HL-60 (cell line): ENCODE data around the gene CDH3.

Source experiments
- DNase-seq, 2 experiments: peaks; one replicate each; pipeline ENCODE4 v3.0.0-alpha.2; 2010 to 2020; ENCODE audit warnings: low read depth in 1 of 2, low spot score in 1 of 2
- H3K27ac ChIP-seq: fragments of 250-450 bp; sonication (Bioruptor Pico); replicated peaks from 2 replicates; pipeline ENCODE4 v1.5.1; 2020; ENCODE audit warnings: mild to moderate bottlenecking, moderate library complexity
- H3K27me3 ChIP-seq: fragments of 250-450 bp; sonication (Bioruptor Pico); 2 replicates; pipeline ENCODE4 v1.5.1; 2021; ENCODE audit warnings: mild to moderate bottlenecking, moderate library complexity; ENCODE audit not compliant: insufficient read depth, poor library complexity, severe bottlenecking
- H3K4me3 ChIP-seq: replicated peaks from 2 replicates; pipeline ENCODE4 v1.5.1; 2011; ENCODE audit warnings: mild to moderate bottlenecking, control low read depth, low read length; ENCODE audit not compliant: insufficient read depth
- GABPA ChIP-seq: IDR thresholded peaks from 2 replicates; pipeline ENCODE4 v1.6.1; 2012; ENCODE audit warnings: low read depth
- POLR2AphosphoS5 ChIP-seq: IDR thresholded peaks from 2 replicates; pipeline ENCODE4 v1.6.1; 2012; ENCODE audit warnings: low read depth
- REST ChIP-seq: IDR thresholded peaks from 2 replicates; pipeline ENCODE4 v1.6.1; 2012; ENCODE audit warnings: low read depth; ENCODE audit not compliant: insufficient replicate concordance
- SPI1 ChIP-seq: IDR thresholded peaks from 2 replicates; pipeline ENCODE4 v1.6.1; 2012; ENCODE audit warnings: low read depth, mild to moderate bottlenecking, borderline replicate concordance
- TF ChIP-seq, protein P1 (sequence below): IDR thresholded peaks from one replicate; pipeline ENCODE4 v1.5.1; 2011; ENCODE audit warnings: low read length, control low read depth, inconsistent platforms; ENCODE audit not compliant: insufficient read depth

Gene CDH3

GRCh38 chr16:68607443-68607842 lies 37.7 kb upstream of the CDH3 start:
- Histone ChIP-seq H3K27ac (no peak overlapping the region), H3K27me3 (no peaks in the 10 kb centered on the region), H3K4me3 (no peak overlapping the region)
- DNase-seq = no peak
- TF ChIP-seq SPI1 (no peak), REST (no peak), POLR2AphosphoS5 (no peak), GABPA (no peak)
- TF ChIP-seq, protein P1, sequence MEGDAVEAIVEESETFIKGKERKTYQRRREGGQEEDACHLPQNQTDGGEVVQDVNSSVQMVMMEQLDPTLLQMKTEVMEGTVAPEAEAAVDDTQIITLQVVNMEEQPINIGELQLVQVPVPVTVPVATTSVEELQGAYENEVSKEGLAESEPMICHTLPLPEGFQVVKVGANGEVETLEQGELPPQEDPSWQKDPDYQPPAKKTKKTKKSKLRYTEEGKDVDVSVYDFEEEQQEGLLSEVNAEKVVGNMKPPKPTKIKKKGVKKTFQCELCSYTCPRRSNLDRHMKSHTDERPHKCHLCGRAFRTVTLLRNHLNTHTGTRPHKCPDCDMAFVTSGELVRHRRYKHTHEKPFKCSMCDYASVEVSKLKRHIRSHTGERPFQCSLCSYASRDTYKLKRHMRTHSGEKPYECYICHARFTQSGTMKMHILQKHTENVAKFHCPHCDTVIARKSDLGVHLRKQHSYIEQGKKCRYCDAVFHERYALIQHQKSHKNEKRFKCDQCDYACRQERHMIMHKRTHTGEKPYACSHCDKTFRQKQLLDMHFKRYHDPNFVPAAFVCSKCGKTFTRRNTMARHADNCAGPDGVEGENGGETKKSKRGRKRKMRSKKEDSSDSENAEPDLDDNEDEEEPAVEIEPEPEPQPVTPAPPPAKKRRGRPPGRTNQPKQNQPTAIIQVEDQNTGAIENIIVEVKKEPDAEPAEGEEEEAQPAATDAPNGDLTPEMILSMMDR = no peak

DNA sequence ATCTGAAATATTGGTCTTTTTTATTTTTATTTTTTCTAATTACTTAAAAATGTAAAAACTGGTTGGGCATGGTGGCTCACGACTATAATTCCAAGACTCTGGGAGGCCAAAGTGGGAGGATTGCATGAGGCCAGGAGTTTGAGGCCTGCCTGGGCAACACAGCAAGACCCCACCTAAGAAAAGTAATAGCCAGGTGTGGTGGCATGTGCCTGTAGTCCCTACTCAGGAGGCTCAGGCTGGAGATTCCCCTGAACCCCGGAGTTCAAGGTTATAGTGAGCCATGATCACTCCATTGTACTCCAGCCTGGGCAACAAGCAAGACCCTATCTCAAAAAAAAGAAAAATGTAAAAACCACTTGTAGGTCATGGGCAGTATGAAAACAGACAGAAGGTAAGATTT lies 36.8 kb upstream of the CDH3 start:
- H3K27ac ChIP-seq = no peak overlapping the region
- no peak overlapping the region for H3K4me3 ChIP-seq
- H3K27me3 ChIP-seq = no peaks in the 10 kb centered on the region
- no peak for DNase-seq
- TF ChIP-seq, protein P1 = no peak
- TF ChIP-seq REST (no peak), SPI1 (no peak), GABPA (no peak), POLR2AphosphoS5 (no peak)

DNA sequence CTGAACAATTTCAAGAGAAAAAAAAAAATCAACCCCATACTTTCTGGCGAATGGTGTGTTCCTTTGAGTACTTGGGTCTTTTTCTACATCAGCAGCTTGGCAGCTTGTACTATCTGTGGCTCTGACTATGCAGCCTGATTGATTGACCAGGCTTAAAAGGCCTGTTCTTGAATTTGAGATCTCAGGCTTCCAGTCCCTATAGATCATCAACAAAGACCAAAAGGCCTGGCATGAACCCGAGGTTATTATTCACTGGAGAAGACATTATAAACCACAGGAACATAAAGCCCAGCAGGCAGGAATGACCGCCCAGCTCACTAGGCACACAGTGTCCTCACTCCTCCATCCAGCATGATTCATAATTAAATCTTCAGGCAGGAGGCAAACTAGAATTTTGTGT lies 32.1 kb upstream of the CDH3 start:
- no peak for TF ChIP-seq POLR2AphosphoS5
- TF ChIP-seq, protein P1 = no peak
- H3K4me3 ChIP-seq = no peak overlapping the region
- no peaks in the 10 kb centered on the region for H3K27me3 ChIP-seq
- no peak for DNase-seq
- no peak overlapping the region for H3K27ac ChIP-seq

GRCh38 chr16:68617734-68618133 lies 27.4 kb upstream of the CDH3 start:
- Histone ChIP-seq H3K4me3 (no peak overlapping the region), H3K27me3 (no peaks in the 10 kb centered on the region), H3K27ac (no peak overlapping the region)
- TF ChIP-seq SPI1 (no peak), POLR2AphosphoS5 (no peak), REST (no peak), GABPA (no peak)
- TF ChIP-seq, protein P1 = no peak
- DNase-seq = no peak
